CD4-positive, alpha-beta T cell (primary cell): ENCODE measurements around the gene ALK. TPM values are rescaled to one million over a fixed set of nuclear protein-coding genes. Genes with fewer than 3 reads are reported as not detected.

Experiments used
- ATAC-seq: fragments of 200-7000 bp; cut with Tn5 transposase; one replicate; pipeline ENCODE4 v1.10.0; 2022; ENCODE audit warnings: mild to moderate bottlenecking; ENCODE audit not compliant: poor library complexity
- CTCF ChIA-PET: fragments of 350-600 bp; sonication (Branson Sonifier 250); formaldehyde crosslinking; loops from one replicate; lab custom pipeline; 2021; ENCODE audit warnings: antibody characterized with exemption, inconsistent platforms; lab: Charles Lee
- POLR2A ChIA-PET: fragments of 350-600 bp; sonication (Branson Sonifier 250); formaldehyde crosslinking; loops from one replicate; lab custom pipeline; 2021; ENCODE audit warnings: antibody characterized with exemption, inconsistent platforms; lab: Charles Lee
- DNase-seq, 14 experiments: peaks; one replicate each; pipeline ENCODE4 v3.0.0-alpha.2; 2013 to 2020; ENCODE audit warnings: mixed read lengths in 2 of 14
- H3K27ac ChIP-seq, 2 donors: one replicate each; pipeline versions ENCODE4 v1.5.1 to v1.7.0; 2013; ENCODE audit warnings: low read length in 2 of 2, low read depth in 1 of 2, mild to moderate bottlenecking in 1 of 2
- H3K27me3 ChIP-seq, 2 experiments: 1 replicate in 1 of 2; 2 replicates in 1 of 2; pipeline versions ENCODE4 v1.6.1 to v1.7.0; 2013; ENCODE audit warnings: low read length in 2 of 2, control low read depth in 1 of 2, mild to moderate bottlenecking in 1 of 2, moderate library complexity in 1 of 2; ENCODE audit not compliant: insufficient read depth in 2 of 2, control insufficient read depth in 1 of 2
- H3K36me3 ChIP-seq: one replicate; pipeline ENCODE4 v1.6.1; 2013; ENCODE audit warnings: low read length, control low read depth; ENCODE audit not compliant: insufficient read depth
- H3K4me1 ChIP-seq: one replicate; pipeline ENCODE4 v1.6.1; 2013; ENCODE audit warnings: low read length, control low read depth; ENCODE audit not compliant: insufficient read depth
- H3K4me3 ChIP-seq: one replicate; pipeline ENCODE4 v1.5.1; 2013; ENCODE audit warnings: mild to moderate bottlenecking, low read length, moderate library complexity
- H3K9me3 ChIP-seq, 2 experiments: 1 replicate in 1 of 2; 2 replicates in 1 of 2; pipeline versions ENCODE4 v1.6.1 to v1.7.0; 2013; ENCODE audit warnings: low read length in 2 of 2, mild to moderate bottlenecking in 2 of 2, control low read depth in 1 of 2, moderate library complexity in 1 of 2; ENCODE audit not compliant: control insufficient read depth in 1 of 2, insufficient read depth in 1 of 2
- H3K27ac Mint-ChIP-seq: one replicate; pipeline ENCODE4 v1.8.0; 2020; ENCODE audit warnings: mixed read lengths
- H3K27me3 Mint-ChIP-seq: one replicate; pipeline ENCODE4 v1.8.0; 2021; ENCODE audit warnings: mixed read lengths
- H3K36me3 Mint-ChIP-seq: one replicate; pipeline ENCODE4 v1.8.0; 2021; ENCODE audit warnings: low read depth, mixed read lengths
- H3K4me1 Mint-ChIP-seq: one replicate; pipeline ENCODE4 v1.8.0; 2021; ENCODE audit warnings: low read depth, mixed read lengths
- H3K4me3 Mint-ChIP-seq: one replicate; pipeline ENCODE4 v1.8.0; 2020; ENCODE audit warnings: mild to moderate bottlenecking, mixed read lengths
- H3K9me3 Mint-ChIP-seq: one replicate; pipeline ENCODE4 v1.8.0; 2020; ENCODE audit warnings: mixed read lengths
- intact Hi-C, 2 experiments: fragments of 100-400 bp; cut with DNase I in 1 of 2; cut with micrococcal nuclease in 1 of 2; formaldehyde crosslinking; loops; one replicate each; pipeline versions ENCODE4 v1.15.1 to v1.9.0; 2023 to 2025; cut with DNase I, micrococcal nuclease
- total RNA-seq, 174 experiments: library from RNA in 2 of 174; stranded (reverse) in 2 of 174; gene quantifications; one replicate each; pipeline ENCODE4 v1.2.3 and lab custom pipeline; 2021 to 2026
- TF ChIP-seq, protein P1 (sequence below): fragments of 200-600 bp; IDR thresholded peaks from one replicate; pipeline ENCODE4 v1.8.0; 2022; ENCODE audit warnings: antibody characterized with exemption, mild to moderate bottlenecking

ALK gene
- total RNA-seq, 2 experiments from 2014 or later, result not detected

DNA sequence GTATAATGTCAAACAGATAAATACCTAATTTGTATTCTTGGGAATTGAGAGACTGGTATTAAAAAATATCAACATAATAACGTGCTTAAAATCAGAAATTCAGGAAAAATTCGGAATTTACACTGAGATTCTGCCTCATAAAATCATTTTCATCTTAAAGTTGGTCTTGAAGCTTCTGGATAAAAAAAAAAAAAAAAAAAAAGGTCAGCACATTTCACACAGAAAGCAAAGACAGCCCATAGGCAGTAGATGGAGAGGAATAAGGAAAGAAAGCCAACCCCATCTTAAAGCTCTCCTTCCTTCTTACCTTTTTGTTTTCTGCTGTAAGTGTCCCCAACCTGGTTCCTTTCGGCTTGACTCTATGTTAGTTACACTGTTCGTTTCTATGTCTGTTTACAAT is 41.5 kb upstream of the ALK start:
- DNase-seq (no peak), ATAC-seq (no peak)
- Histone ChIP-seq H3K4me3 (no peak overlapping the region), H3K27ac (no peak overlapping the region), H3K27me3 (peaks cover 0 to 11% of the 10 kb centered on the region in 2 experiments), H3K9me3 (peaks cover 0 to 5% of the 10 kb centered on the region in 2 experiments), H3K36me3 (no peaks in the 10 kb centered on the region), H3K4me1 (no peaks in the 10 kb centered on the region)
- H3K27ac Mint-ChIP-seq, result no peak overlapping the region
- H3K36me3 Mint-ChIP-seq, result no peaks in the 10 kb centered on the region
- ChIA-PET POLR2A (no interaction called here), CTCF (no interaction called here)
- no peaks in the 10 kb centered on the region for H3K9me3 Mint-ChIP-seq
- H3K4me3 Mint-ChIP-seq, result no peak overlapping the region
- TF ChIP-seq, protein P1, sequence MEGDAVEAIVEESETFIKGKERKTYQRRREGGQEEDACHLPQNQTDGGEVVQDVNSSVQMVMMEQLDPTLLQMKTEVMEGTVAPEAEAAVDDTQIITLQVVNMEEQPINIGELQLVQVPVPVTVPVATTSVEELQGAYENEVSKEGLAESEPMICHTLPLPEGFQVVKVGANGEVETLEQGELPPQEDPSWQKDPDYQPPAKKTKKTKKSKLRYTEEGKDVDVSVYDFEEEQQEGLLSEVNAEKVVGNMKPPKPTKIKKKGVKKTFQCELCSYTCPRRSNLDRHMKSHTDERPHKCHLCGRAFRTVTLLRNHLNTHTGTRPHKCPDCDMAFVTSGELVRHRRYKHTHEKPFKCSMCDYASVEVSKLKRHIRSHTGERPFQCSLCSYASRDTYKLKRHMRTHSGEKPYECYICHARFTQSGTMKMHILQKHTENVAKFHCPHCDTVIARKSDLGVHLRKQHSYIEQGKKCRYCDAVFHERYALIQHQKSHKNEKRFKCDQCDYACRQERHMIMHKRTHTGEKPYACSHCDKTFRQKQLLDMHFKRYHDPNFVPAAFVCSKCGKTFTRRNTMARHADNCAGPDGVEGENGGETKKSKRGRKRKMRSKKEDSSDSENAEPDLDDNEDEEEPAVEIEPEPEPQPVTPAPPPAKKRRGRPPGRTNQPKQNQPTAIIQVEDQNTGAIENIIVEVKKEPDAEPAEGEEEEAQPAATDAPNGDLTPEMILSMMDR, result no peak
- peaks cover 47% of the 10 kb centered on the region for H3K27me3 Mint-ChIP-seq
- no peaks in the 10 kb centered on the region for H3K4me1 Mint-ChIP-seq
- intact Hi-C loops, result no loop called here

DNA sequence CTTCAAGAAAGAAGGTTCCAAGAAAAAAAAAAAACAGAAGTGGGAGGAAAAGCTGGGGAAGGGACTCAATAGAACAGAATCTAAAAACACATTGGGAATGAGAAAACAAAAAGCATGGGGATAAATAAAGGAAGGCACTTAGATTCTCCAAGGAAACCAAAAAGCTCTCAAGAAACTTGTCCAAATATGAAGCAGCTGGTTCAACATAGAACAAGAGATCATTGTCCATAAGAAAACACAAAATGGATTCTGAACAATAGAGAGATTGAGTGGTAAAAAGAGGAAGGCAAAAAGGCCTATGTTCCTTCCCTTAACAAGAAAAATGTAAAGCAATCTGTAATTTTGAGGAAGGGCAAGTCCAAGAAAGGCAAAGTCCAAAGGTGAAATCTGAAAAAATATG is 32.9 kb upstream of the ALK start:
- no peak overlapping the region for H3K4me3 ChIP-seq
- CTCF ChIA-PET, result no interaction called here
- no peak overlapping the region for H3K27ac ChIP-seq
- intact Hi-C loops, result no loop called here
- Mint-ChIP-seq H3K9me3 (no peaks in the 10 kb centered on the region), H3K4me3 (no peak overlapping the region), H3K4me1 (no peaks in the 10 kb centered on the region), H3K27ac (no peak overlapping the region), H3K36me3 (no peaks in the 10 kb centered on the region), H3K27me3 (peaks cover 49% of the 10 kb centered on the region)
- no peaks in the 10 kb centered on the region for H3K4me1 ChIP-seq
- POLR2A ChIA-PET, result no interaction called here
- peaks cover 0 to 4% of the 10 kb centered on the region in 2 experiments for H3K27me3 ChIP-seq
- H3K9me3 ChIP-seq, result no peaks in the 10 kb centered on the region
- no peaks in the 10 kb centered on the region for H3K36me3 ChIP-seq
- DNase-seq (no peak), ATAC-seq (no peak)
- TF ChIP-seq, protein P1, result no peak

DNA sequence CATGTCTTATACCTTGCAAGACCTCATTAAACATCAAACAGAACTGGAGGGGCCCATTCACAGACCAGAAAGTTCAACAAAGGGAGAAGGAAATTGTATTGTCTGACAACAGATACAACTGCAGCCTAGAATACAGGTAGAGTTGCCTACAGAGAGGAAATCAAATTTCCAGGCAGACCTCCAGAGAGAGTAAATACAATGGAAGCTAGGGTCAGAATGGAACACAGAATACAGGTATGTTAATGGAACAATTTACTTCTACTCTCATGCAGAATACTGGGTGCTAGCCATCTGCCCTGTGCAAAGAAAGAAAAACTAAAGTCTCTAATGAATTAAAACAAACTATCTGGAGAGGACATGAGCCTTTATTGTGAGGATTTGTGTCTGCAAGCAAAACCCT is 31.6 kb upstream of the ALK start:
- Histone ChIP-seq H3K4me3 (no peak overlapping the region), H3K9me3 (no peaks in the 10 kb centered on the region), H3K36me3 (no peaks in the 10 kb centered on the region), H3K4me1 (no peaks in the 10 kb centered on the region), H3K27ac (no peak overlapping the region), H3K27me3 (peaks cover 0 to 4% of the 10 kb centered on the region in 2 experiments)
- no peak overlapping the region for H3K27ac Mint-ChIP-seq
- H3K4me1 Mint-ChIP-seq, result no peaks in the 10 kb centered on the region
- ATAC-seq, result no peak
- no peaks in the 10 kb centered on the region for H3K9me3 Mint-ChIP-seq
- H3K36me3 Mint-ChIP-seq, result no peaks in the 10 kb centered on the region
- no peak overlapping the region for H3K4me3 Mint-ChIP-seq
- intact Hi-C loops, result no loop called here
- ChIA-PET CTCF (no interaction called here), POLR2A (no interaction called here)
- DNase-seq, result no peak
- TF ChIP-seq, protein P1, result no peak
- H3K27me3 Mint-ChIP-seq, result peaks cover 44% of the 10 kb centered on the region
